Sigmoid colon (tissue), 4 donors: ENCODE data around the gene MAPK13.

Experiments used
- EP300 ChIP-seq, 4 donors: sonication (generic); formaldehyde crosslinking; IDR thresholded peaks; one replicate each; pipeline ENCODE4 v1.6.1; 2017; ENCODE audit warnings: antibody characterized with exemption in 4 of 4
- POLR2A ChIP-seq, 2 donors: fragments of 450-650 bp; IDR thresholded peaks; one replicate each; pipeline ENCODE4 v1.6.1; 2016; ENCODE audit warnings: antibody characterized with exemption in 2 of 2, mild to moderate bottlenecking in 2 of 2, moderate library complexity in 2 of 2
- POLR2AphosphoS5 ChIP-seq, 4 donors: sonication (generic); formaldehyde crosslinking; IDR thresholded peaks; one replicate each; pipeline ENCODE4 v1.6.1; 2017; ENCODE audit warnings: antibody characterized with exemption in 4 of 4
- TF ChIP-seq, protein P1 (sequence below), 4 experiments: fragments of 450-650 bp in 3 of 4; fragments of 200-600 bp in 1 of 4; IDR thresholded peaks; one replicate each; pipeline ENCODE4 v1.5.1; 2016 to 2019; ENCODE audit warnings: antibody characterized with exemption in 4 of 4, mild to moderate bottlenecking in 3 of 4, moderate library complexity in 2 of 4

DNA sequence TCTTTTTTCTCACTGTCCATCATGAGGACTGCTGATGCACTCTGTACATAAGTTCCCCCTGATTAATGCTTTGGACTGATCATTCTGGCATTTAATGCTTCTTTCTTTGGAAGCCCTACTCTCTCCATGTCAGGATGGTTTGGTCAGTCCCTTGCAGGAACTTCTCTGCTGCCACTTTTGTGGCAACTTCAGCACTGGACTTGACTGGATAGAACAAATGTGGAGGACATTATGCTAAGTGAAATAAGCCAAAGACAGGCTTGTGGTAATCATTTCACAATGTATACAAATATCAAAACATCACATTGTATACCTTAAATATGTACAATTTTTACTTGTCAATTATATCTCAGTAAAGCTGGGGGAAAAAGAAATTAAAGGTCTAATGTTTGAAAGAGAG is 54.0 kb downstream of the MAPK13 start:
- TF ChIP-seq, protein P1, sequence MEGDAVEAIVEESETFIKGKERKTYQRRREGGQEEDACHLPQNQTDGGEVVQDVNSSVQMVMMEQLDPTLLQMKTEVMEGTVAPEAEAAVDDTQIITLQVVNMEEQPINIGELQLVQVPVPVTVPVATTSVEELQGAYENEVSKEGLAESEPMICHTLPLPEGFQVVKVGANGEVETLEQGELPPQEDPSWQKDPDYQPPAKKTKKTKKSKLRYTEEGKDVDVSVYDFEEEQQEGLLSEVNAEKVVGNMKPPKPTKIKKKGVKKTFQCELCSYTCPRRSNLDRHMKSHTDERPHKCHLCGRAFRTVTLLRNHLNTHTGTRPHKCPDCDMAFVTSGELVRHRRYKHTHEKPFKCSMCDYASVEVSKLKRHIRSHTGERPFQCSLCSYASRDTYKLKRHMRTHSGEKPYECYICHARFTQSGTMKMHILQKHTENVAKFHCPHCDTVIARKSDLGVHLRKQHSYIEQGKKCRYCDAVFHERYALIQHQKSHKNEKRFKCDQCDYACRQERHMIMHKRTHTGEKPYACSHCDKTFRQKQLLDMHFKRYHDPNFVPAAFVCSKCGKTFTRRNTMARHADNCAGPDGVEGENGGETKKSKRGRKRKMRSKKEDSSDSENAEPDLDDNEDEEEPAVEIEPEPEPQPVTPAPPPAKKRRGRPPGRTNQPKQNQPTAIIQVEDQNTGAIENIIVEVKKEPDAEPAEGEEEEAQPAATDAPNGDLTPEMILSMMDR (IDR thresholded peaks at IDR 0.05): no peak
- TF ChIP-seq POLR2A (IDR thresholded peaks at IDR 0.05) (no peak), POLR2AphosphoS5 (IDR thresholded peaks at IDR 0.05) (no peak), EP300 (IDR thresholded peaks at IDR 0.05) (no peak)
